Muscle layer of colon (tissue), 2 donors: Measurements from ENCODE around the gene CCNT1.
"Not testable (repeated sequence)": the region's sequence is repeated elsewhere in the genome, so short reads cannot be mapped to it uniquely, and the experiment has no call there.

Source experiments
- H3K27ac ChIP-seq: one replicate; pipeline ENCODE4 v1.7.0; 2013; ENCODE audit warnings: low read depth, mild to moderate bottlenecking, low read length, moderate library complexity
- H3K27me3 ChIP-seq, 2 donors: one replicate each; pipeline ENCODE4 v1.7.0; 2013; ENCODE audit warnings: low read length in 2 of 2, mild to moderate bottlenecking in 2 of 2; ENCODE audit not compliant: insufficient read depth in 2 of 2, control insufficient read depth in 1 of 2
- H3K36me3 ChIP-seq: one replicate; pipeline ENCODE4 v1.7.0; 2013; ENCODE audit warnings: mild to moderate bottlenecking, low read length; ENCODE audit not compliant: insufficient read depth
- H3K4me1 ChIP-seq: one replicate; pipeline ENCODE4 v1.7.0; 2013; ENCODE audit warnings: mild to moderate bottlenecking, low read length; ENCODE audit not compliant: insufficient read depth
- H3K4me3 ChIP-seq, 2 donors: one replicate each; pipeline ENCODE4 v1.7.0; 2013; ENCODE audit warnings: low read length in 2 of 2, low read depth in 1 of 2, mild to moderate bottlenecking in 1 of 2, moderate library complexity in 1 of 2
- H3K9ac ChIP-seq: one replicate; pipeline ENCODE4 v1.7.0; 2013; ENCODE audit warnings: low read length
- H3K9me3 ChIP-seq: one replicate; pipeline ENCODE4 v1.7.0; 2013; ENCODE audit warnings: mild to moderate bottlenecking, low read length
- donor health status: abdominal sarcoma.
- donor health status: Adenocarcinoma of cecum.

Gene CCNT1

GRCh38 chr12:48720737-48721136 is 4.2 kb upstream of the CCNT1 start:
- H3K36me3 ChIP-seq, H3K27me3 ChIP-seq, H3K4me3 ChIP-seq, H3K27ac ChIP-seq, H3K4me1 ChIP-seq, H3K9ac ChIP-seq, H3K9me3 ChIP-seq: not testable (repeated sequence)

GRCh38 chr12:48720171-48720570 is 3.7 kb upstream of the CCNT1 start:
- H3K27ac ChIP-seq, H3K4me3 ChIP-seq, H3K4me1 ChIP-seq, H3K9me3 ChIP-seq, H3K27me3 ChIP-seq, H3K36me3 ChIP-seq, H3K9ac ChIP-seq: not testable (repeated sequence)

- H3K27me3 ChIP-seq, H3K4me3 ChIP-seq, H3K36me3 ChIP-seq: not testable (repeated sequence)
These were observed 2.5 kb upstream of the CCNT1 start for GRCh38 chr12:48719002-48719401.

GRCh38 chr12:48717252-48717695 is 767 bp upstream of the CCNT1 start:
- Histone ChIP-seq H3K27me3 (no peaks in the 10 kb centered on the region), H3K4me1 (peaks cover 24% of the 10 kb centered on the region), H3K9ac (peak overlapping the region; percentile 99), H3K27ac (peak overlapping the region; percentile 89), H3K4me3 (peak overlapping the region; percentile 36 to 91), H3K9me3 (no peaks in the 10 kb centered on the region), H3K36me3 (peaks cover 10% of the 10 kb centered on the region)

More at GRCh38 chr12:48719002-48719401, 2.5 kb upstream of the CCNT1 start:
- H3K9me3 ChIP-seq, H3K9ac ChIP-seq, H3K27ac ChIP-seq: not testable (repeated sequence)
- H3K4me1 ChIP-seq: peaks cover 19% of the 10 kb centered on the region

GRCh38 chr12:48716168-48716492 is 377 bp downstream of the CCNT1 start:
- H3K9me3 ChIP-seq: no peaks in the 10 kb centered on the region
- peaks cover 24% of the 10 kb centered on the region for H3K4me1 ChIP-seq
- no peaks in the 10 kb centered on the region for H3K27me3 ChIP-seq
- H3K27ac ChIP-seq: peak overlapping the region; percentile 89
- H3K36me3 ChIP-seq: peaks cover 15% of the 10 kb centered on the region
- H3K9ac ChIP-seq: peak overlapping the region; percentile 99
- peak overlapping the region; percentile 67 to 91 for H3K4me3 ChIP-seq

- Histone ChIP-seq H3K27me3 (no peaks in the 10 kb centered on the region), H3K9ac (no peak overlapping the region), H3K27ac (no peak overlapping the region), H3K36me3 (peaks cover 15% of the 10 kb centered on the region), H3K4me1 (peaks cover 24% of the 10 kb centered on the region), H3K9me3 (no peaks in the 10 kb centered on the region), H3K4me3 (no peak overlapping the region)
These were observed 4.3 kb downstream of the CCNT1 start for GRCh38 chr12:48712209-48712608.

GRCh38 chr12:48698822-48699221 is 17.7 kb downstream of the CCNT1 start:
- not testable (repeated sequence) for H3K27ac ChIP-seq, H3K4me1 ChIP-seq, H3K9ac ChIP-seq, H3K9me3 ChIP-seq, H3K4me3 ChIP-seq, H3K27me3 ChIP-seq
- peaks cover 45% of the 10 kb centered on the region for H3K36me3 ChIP-seq

- H3K27me3 ChIP-seq: no peaks in the 10 kb centered on the region
- no peak overlapping the region for H3K9ac ChIP-seq
- H3K9me3 ChIP-seq: no peaks in the 10 kb centered on the region
- H3K36me3 ChIP-seq: peaks cover 53% of the 10 kb centered on the region
- H3K27ac ChIP-seq: no peak overlapping the region
- no peak overlapping the region for H3K4me3 ChIP-seq
- H3K4me1 ChIP-seq: peaks cover 5% of the 10 kb centered on the region
These were observed 19.9 kb downstream of the CCNT1 start for GRCh38 chr12:48696626-48697025.

GRCh38 chr12:48695859-48696258 is 20.6 kb downstream of the CCNT1 start:
- Histone ChIP-seq H3K9ac (no peak overlapping the region), H3K4me1 (peaks cover 12% of the 10 kb centered on the region), H3K4me3 (no peak overlapping the region), H3K27ac (no peak overlapping the region), H3K9me3 (no peaks in the 10 kb centered on the region), H3K36me3 (peaks cover 59% of the 10 kb centered on the region), H3K27me3 (no peaks in the 10 kb centered on the region)

GRCh38 chr12:48694038-48694437 is 22.5 kb downstream of the CCNT1 start:
- Histone ChIP-seq H3K36me3 (peaks cover 53% of the 10 kb centered on the region), H3K9ac (no peak overlapping the region), H3K27ac (no peak overlapping the region), H3K4me3 (no peak overlapping the region), H3K9me3 (no peaks in the 10 kb centered on the region), H3K4me1 (peaks cover 21% of the 10 kb centered on the region), H3K27me3 (no peaks in the 10 kb centered on the region)

- Histone ChIP-seq H3K27me3 (no peaks in the 10 kb centered on the region), H3K9me3 (no peaks in the 10 kb centered on the region), H3K27ac (no peak overlapping the region), H3K9ac (no peak overlapping the region), H3K4me1 (peaks cover 21% of the 10 kb centered on the region), H3K4me3 (no peak overlapping the region), H3K36me3 (peaks cover 53% of the 10 kb centered on the region)
These were observed 22.9 kb downstream of the CCNT1 start for GRCh38 chr12:48693572-48693971.

GRCh38 chr12:48691826-48692487 is 24.6 kb downstream of the CCNT1 start:
- peaks cover 52% of the 10 kb centered on the region for H3K36me3 ChIP-seq
- H3K27ac ChIP-seq: no peak overlapping the region
- no peaks in the 10 kb centered on the region for H3K27me3 ChIP-seq
- peaks cover 21% of the 10 kb centered on the region for H3K4me1 ChIP-seq
- H3K4me3 ChIP-seq: no peak overlapping the region
- no peak overlapping the region for H3K9ac ChIP-seq
- H3K9me3 ChIP-seq: no peaks in the 10 kb centered on the region
